GM12892 (cell line): Measurements from ENCODE around the gene HIVEP2.

Experiments
- POLR2AphosphoS5 ChIP-seq: IDR thresholded peaks from 2 replicates; pipeline ENCODE4 v1.6.1; 2011; ENCODE audit warnings: low read depth, low read length, control low read depth
- TAF1 ChIP-seq: IDR thresholded peaks from 2 replicates; pipeline ENCODE4 v1.6.1; 2011; ENCODE audit warnings: low read depth, mild to moderate bottlenecking, control low read depth, low read length, borderline replicate concordance

GRCh38 chr6:142830116-142830710, 114.8 kb downstream of the HIVEP2 start:
- TF ChIP-seq POLR2AphosphoS5 (no peak), TAF1 (no peak)
